ENCODE measurements around the gene KATNA1.

KATNA1 gene

DNA sequence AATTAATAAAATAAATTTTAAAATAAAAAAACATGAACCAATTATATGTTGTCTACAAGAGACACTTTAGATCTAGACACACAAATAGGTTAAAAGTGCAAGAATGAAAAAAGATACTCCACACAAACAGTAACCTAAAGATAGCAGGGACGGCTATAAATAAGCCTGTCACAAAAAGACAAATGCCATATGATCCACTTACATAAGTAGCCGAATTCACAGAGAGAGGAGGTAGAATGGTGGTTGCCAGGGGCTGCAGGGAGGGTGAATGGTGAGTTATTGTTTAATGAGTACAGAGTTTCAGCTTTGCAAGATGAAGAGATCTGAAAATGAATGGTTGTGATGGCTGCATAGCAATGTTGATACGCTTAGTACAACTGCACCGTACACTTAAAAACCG, 32.7 kb downstream of the KATNA1 start:
- H3K27ac ChIP-seq (ENCODE audit: low read depth, low read length) = no peak overlapping the region
- peaks cover 3% of the 10 kb centered on the region; the same call in 1 of the 2 replicates for H3K9me3 ChIP-seq (ENCODE audit: control insufficient read depth, insufficient read depth, low read length)
- TF ChIP-seq, protein P1, sequence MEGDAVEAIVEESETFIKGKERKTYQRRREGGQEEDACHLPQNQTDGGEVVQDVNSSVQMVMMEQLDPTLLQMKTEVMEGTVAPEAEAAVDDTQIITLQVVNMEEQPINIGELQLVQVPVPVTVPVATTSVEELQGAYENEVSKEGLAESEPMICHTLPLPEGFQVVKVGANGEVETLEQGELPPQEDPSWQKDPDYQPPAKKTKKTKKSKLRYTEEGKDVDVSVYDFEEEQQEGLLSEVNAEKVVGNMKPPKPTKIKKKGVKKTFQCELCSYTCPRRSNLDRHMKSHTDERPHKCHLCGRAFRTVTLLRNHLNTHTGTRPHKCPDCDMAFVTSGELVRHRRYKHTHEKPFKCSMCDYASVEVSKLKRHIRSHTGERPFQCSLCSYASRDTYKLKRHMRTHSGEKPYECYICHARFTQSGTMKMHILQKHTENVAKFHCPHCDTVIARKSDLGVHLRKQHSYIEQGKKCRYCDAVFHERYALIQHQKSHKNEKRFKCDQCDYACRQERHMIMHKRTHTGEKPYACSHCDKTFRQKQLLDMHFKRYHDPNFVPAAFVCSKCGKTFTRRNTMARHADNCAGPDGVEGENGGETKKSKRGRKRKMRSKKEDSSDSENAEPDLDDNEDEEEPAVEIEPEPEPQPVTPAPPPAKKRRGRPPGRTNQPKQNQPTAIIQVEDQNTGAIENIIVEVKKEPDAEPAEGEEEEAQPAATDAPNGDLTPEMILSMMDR (IDR thresholded peaks at IDR 0.05; ENCODE audit: low read depth, low read length, poor library complexity, severe bottlenecking) = no peak
- no peak for TF ChIP-seq EZH2phosphoT487 (IDR thresholded peaks at IDR 0.05; ENCODE audit: borderline replicate concordance, low read length)
- H4K20me1 ChIP-seq (ENCODE audit: control insufficient read depth, insufficient read depth, low read depth, low read length) = no peaks in the 10 kb centered on the region
- no peaks in the 10 kb centered on the region for H3K27me3 ChIP-seq (ENCODE audit: control insufficient read depth, low read length)
- H3K79me2 ChIP-seq (ENCODE audit: control insufficient read depth, low read length) = no peaks in the 10 kb centered on the region
- no peaks in the 10 kb centered on the region for H3K9me2 ChIP-seq (replicated peaks; ENCODE audit: control insufficient read depth, low read length)
- no peak overlapping the region for H3K4me3 ChIP-seq (ENCODE audit: low read length)
- no peaks in the 10 kb centered on the region for H3K4me1 ChIP-seq (ENCODE audit: control insufficient read depth, low read length)
- H3F3A ChIP-seq (ENCODE audit: control insufficient read depth, insufficient read depth) = no peaks in the 10 kb centered on the region; the same call in 1 of the 2 replicates
- H3K36me3 ChIP-seq (ENCODE audit: control insufficient read depth, low read length) = peaks cover 7% of the 10 kb centered on the region; the same call in 1 of the 2 replicates
- H3K4me2 ChIP-seq (ENCODE audit: low read length) = no peak overlapping the region

DNA sequence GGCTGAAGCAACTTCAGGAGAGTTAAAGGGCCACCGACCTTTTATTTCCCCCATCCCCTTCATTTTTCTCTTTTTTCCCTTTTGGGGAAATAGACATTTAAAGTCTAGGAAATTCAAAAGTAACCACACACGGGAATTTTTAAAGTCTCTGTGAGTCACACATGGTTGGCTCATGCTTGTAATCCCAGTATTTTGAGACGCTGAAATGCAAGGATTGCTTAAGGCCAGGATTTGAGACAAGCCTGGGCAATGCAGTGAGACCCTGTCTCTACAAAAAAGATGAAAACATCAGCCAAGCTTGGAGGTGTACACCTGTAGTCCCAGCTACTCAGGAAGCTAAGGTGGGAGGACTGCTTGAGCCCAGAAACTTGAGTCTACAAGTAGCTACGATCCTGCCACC, 34.2 kb downstream of the KATNA1 start:
- TF ChIP-seq, protein P1 (IDR thresholded peaks at IDR 0.05; ENCODE audit: low read depth, low read length, poor library complexity, severe bottlenecking) = no peak
- no peak for TF ChIP-seq EZH2phosphoT487 (IDR thresholded peaks at IDR 0.05; ENCODE audit: borderline replicate concordance, low read length)
- Histone ChIP-seq H3K9me2 (replicated peaks; ENCODE audit: control insufficient read depth, low read length) (no peaks in the 10 kb centered on the region), H3K27me3 (ENCODE audit: control insufficient read depth, low read length) (no peaks in the 10 kb centered on the region), H3F3A (ENCODE audit: control insufficient read depth, insufficient read depth) (no peaks in the 10 kb centered on the region), H4K20me1 (ENCODE audit: control insufficient read depth, insufficient read depth, low read depth, low read length) (no peaks in the 10 kb centered on the region), H3K4me1 (ENCODE audit: control insufficient read depth, low read length) (no peaks in the 10 kb centered on the region), H3K4me2 (ENCODE audit: low read length) (no peak overlapping the region), H3K4me3 (ENCODE audit: low read length) (no peak overlapping the region), H3K79me2 (ENCODE audit: control insufficient read depth, low read length) (no peaks in the 10 kb centered on the region), H3K9me3 (ENCODE audit: control insufficient read depth, insufficient read depth, low read length) (peaks cover 3% of the 10 kb centered on the region; the same call in 1 of the 2 replicates), H3K36me3 (ENCODE audit: control insufficient read depth, low read length) (peaks cover 7% of the 10 kb centered on the region; the same call in 1 of the 2 replicates), H3K27ac (ENCODE audit: low read depth, low read length) (no peak overlapping the region)

DNA sequence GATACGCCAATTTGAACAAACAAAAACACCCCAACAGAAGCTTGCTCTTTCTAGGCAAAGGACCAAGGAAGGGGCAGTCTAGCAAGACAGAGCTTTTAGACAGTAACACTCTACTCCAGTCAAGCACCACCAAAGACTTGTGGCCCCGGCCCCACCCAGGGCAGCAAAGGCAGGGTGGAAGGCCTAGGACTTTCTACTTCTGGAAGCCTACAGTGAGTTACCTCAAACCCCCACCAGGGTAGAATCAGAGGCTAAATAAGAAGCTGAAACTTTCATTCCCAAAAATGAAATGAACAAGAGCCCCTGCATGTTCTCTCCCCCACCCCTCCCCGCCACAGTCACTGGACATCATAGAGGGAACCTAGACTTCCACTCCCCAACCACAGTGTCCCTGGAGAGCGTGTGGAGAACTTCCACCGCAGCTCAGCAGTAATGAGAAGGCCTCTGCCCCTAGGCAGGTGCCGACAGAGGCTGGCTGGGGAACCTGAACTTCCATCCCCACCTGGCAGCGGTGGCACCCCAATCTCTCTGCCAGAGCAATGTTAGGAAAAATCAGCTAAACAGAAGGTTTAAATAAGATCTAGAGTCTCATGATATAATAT, 40.0 kb downstream of the KATNA1 start:
- Histone ChIP-seq H3K36me3 (ENCODE audit: control insufficient read depth, low read length) (0 out of 2 replicates have a peak, but pooled peaks cover 3% of the 10 kb centered on the region), H3K9me2 (replicated peaks; ENCODE audit: control insufficient read depth, low read length) (no peaks in the 10 kb centered on the region), H3K27ac (ENCODE audit: low read depth, low read length) (no peak overlapping the region), H3K4me2 (ENCODE audit: low read length) (no peak overlapping the region), H4K20me1 (ENCODE audit: control insufficient read depth, insufficient read depth, low read depth, low read length) (no peaks in the 10 kb centered on the region), H3K9me3 (ENCODE audit: control insufficient read depth, insufficient read depth, low read length) (peaks cover 3% of the 10 kb centered on the region; the same call in 1 of the 2 replicates), H3K4me1 (ENCODE audit: control insufficient read depth, low read length) (no peaks in the 10 kb centered on the region), H3K4me3 (ENCODE audit: low read length) (no peak overlapping the region), H3K79me2 (ENCODE audit: control insufficient read depth, low read length) (no peaks in the 10 kb centered on the region), H3K27me3 (ENCODE audit: control insufficient read depth, low read length) (no peaks in the 10 kb centered on the region), H3F3A (ENCODE audit: control insufficient read depth, insufficient read depth) (no peaks in the 10 kb centered on the region)
- TF ChIP-seq, protein P1 (IDR thresholded peaks at IDR 0.05; ENCODE audit: low read depth, low read length, poor library complexity, severe bottlenecking) = no peak
- no peak for TF ChIP-seq EZH2phosphoT487 (IDR thresholded peaks at IDR 0.05; ENCODE audit: borderline replicate concordance, low read length)
